COR-L47 (cell line): Measurements from ENCODE around the gene C1orf210.

Experiments
- DNase-seq: peaks from one replicate; lab custom pipeline; 2025; lab: John Stamatoyannopoulos, UW

The C1orf210 gene

GRCh38 chr1:43273708-43274107 lies 11.7 kb downstream of the C1orf210 start:
- DNase-seq, result no peak

- DNase-seq, result no peak
Measured at GRCh38 chr1:43272576-43273571, 12.5 kb downstream of the C1orf210 start.

GRCh38 chr1:43272161-43272560 lies 13.2 kb downstream of the C1orf210 start:
- DNase-seq, result no peak

- DNase-seq, result no peak
Measured at GRCh38 chr1:43271186-43272118, 13.9 kb downstream of the C1orf210 start.

- peak; percentile 57 for DNase-seq
Measured at GRCh38 chr1:43270421-43271095, 14.8 kb downstream of the C1orf210 start.

- no peak for DNase-seq
Measured at GRCh38 chr1:43269627-43270375, 15.6 kb downstream of the C1orf210 start, which contains the start of gene TMEM125. Gene TMEM125, plus strand, starts transcription at chr1:43269983. Its CDS starts 2,740 bp downstream, at chr1:43272723.

GRCh38 chr1:43267818-43268425 lies 17.5 kb downstream of the C1orf210 start:
- DNase-seq, result no peak

- DNase-seq, result no peak
Measured at GRCh38 chr1:43267291-43267805, 18.0 kb downstream of the C1orf210 start.

- DNase-seq, result no peak
Measured at GRCh38 chr1:43266881-43267280, 18.5 kb downstream of the C1orf210 start.

- DNase-seq, result no peak
Measured at GRCh38 chr1:43265431-43265830, 19.9 kb downstream of the C1orf210 start.

- DNase-seq, result no peak
Measured at GRCh38 chr1:43258370-43258769, 27.0 kb downstream of the C1orf210 start.

- DNase-seq, result no peak
Measured at GRCh38 chr1:43256675-43257570, 28.5 kb downstream of the C1orf210 start.

- DNase-seq, result no peak
Measured at GRCh38 chr1:43255438-43256210, 29.8 kb downstream of the C1orf210 start.

- no peak for DNase-seq
Measured at GRCh38 chr1:43253876-43254275, 31.5 kb downstream of the C1orf210 start.

- DNase-seq, result no peak
Measured at GRCh38 chr1:43253173-43253572, 32.2 kb downstream of the C1orf210 start.

- no peak for DNase-seq
Measured at GRCh38 chr1:43252225-43252624, 33.2 kb downstream of the C1orf210 start.

- DNase-seq, result no peak
Measured at GRCh38 chr1:43251024-43251423, 34.4 kb downstream of the C1orf210 start.

GRCh38 chr1:43250351-43250761 lies 35.0 kb downstream of the C1orf210 start:
- DNase-seq, result no peak
